ENCODE data around the gene CLCN7. TPM values are rescaled to one million over a fixed set of nuclear protein-coding genes. Genes with fewer than 3 reads are reported as not detected.

The CLCN7 gene
- total and polyA plus RNA-seq, 2 of the 13 experiments (the other 11 are each of a cell fraction or from before 2014, with no cell fraction given), result 24.6 to 25.1 TPM

GRCh38 chr16:1491327-1491726 is 16.5 kb upstream of the CLCN7 start (continued):
- no peak for TF ChIP-seq FOXK1 (CRISPR knock-in tag; IDR thresholded peaks at IDR 0.05; ENCODE audit: borderline replicate concordance, low read depth)
- no peak for TF ChIP-seq ZMAT5 (CRISPR knock-in tag; IDR thresholded peaks at IDR 0.05; ENCODE audit: borderline replicate concordance, low read depth)
- no peak for TF ChIP-seq ZNF281 (CRISPR knock-in tag; IDR thresholded peaks at IDR 0.05; ENCODE audit: borderline replicate concordance)
- peak; percentile 39; the same call in 1 of the 2 replicates for TF ChIP-seq ZNF687 (CRISPR knock-in tag; IDR thresholded peaks at IDR 0.05)
- TF ChIP-seq NBN (conservative IDR thresholded peaks at IDR 0.05), result no peak
- no peak for TF ChIP-seq ZNF513 (CRISPR knock-in tag; conservative IDR thresholded peaks at IDR 0.05)
- no peak for TF ChIP-seq NFKB2 (CRISPR knock-in tag; IDR thresholded peaks at IDR 0.05; ENCODE audit: borderline replicate concordance)
- no peak for TF ChIP-seq KDM5B (CRISPR knock-in tag; IDR thresholded peaks at IDR 0.05; ENCODE audit: borderline replicate concordance)
- no peak for TF ChIP-seq ZNF264 (CRISPR knock-in tag; IDR thresholded peaks at IDR 0.05)
- TF ChIP-seq ZNF713 (CRISPR knock-in tag; IDR thresholded peaks at IDR 0.05), result no peak
- TF ChIP-seq YY1 (IDR thresholded peaks at IDR 0.05; ENCODE audit: insufficient read depth, insufficient replicate concordance, low read depth, low read length), result peak; percentile 44
- TF ChIP-seq PRDM10 (CRISPR knock-in tag; IDR thresholded peaks at IDR 0.05; ENCODE audit: low read depth), result no peak
- 0 out of 2 replicates have a peak, but pooled peaks have one; percentile 13 for TF ChIP-seq ZNF331 (CRISPR knock-in tag; IDR thresholded peaks at IDR 0.05)
- TF ChIP-seq ZSCAN25 (CRISPR knock-in tag; IDR thresholded peaks at IDR 0.05), result peak; percentile 97
